Neural cell (in vitro differentiated cells): ENCODE results near the gene CRTC1.

Experiments used
- CTCF ChIP-seq: fragments of 450-650 bp; IDR thresholded peaks from 2 replicates; pipeline ENCODE4 v1.5.1; 2014; ENCODE audit warnings: antibody characterized with exemption, mild to moderate bottlenecking, moderate library complexity; ENCODE audit not compliant: poor library complexity, severe bottlenecking
- EZH2 ChIP-seq: fragments of 200-600, 300-800 bp; shearing (Covaris generic), sonication (generic); IDR thresholded peaks from 2 replicates; pipeline ENCODE4 v1.6.1; 2014; ENCODE audit warnings: antibody characterized with exemption, low read length, borderline replicate concordance, mild to moderate bottlenecking; ENCODE audit not compliant: insufficient read depth, poor library complexity, severe bottlenecking
- POLR2AphosphoS5 ChIP-seq: IDR thresholded peaks from 2 replicates; pipeline ENCODE4 v1.6.1; 2012
- RAD21 ChIP-seq: fragments of 450-650 bp; conservative IDR thresholded peaks from 2 replicates; pipeline ENCODE4 v1.6.1; 2014; ENCODE audit warnings: antibody characterized with exemption, mild to moderate bottlenecking, moderate library complexity
- TAF1 ChIP-seq: IDR thresholded peaks from 2 replicates; pipeline ENCODE4 v1.6.1; 2012; ENCODE audit warnings: low read depth

GRCh38 chr19:18663940-18664530, 19.4 kb upstream of the CRTC1 start:
- TF ChIP-seq CTCF (no peak), POLR2AphosphoS5 (no peak), RAD21 (no peak), EZH2 (no peak), TAF1 (no peak)
